H1 (cell line): ENCODE results near the gene C5. TPM values are rescaled to one million over a fixed set of nuclear protein-coding genes. Genes with fewer than 3 reads are reported as not detected.

ENCODE experiments used
- CTCF ChIA-PET: fragments of 300-600 bp; sonication (Branson Sonifier 250); formaldehyde crosslinking; loops from one replicate; lab custom pipeline; 2021; ENCODE audit not compliant: partially characterized antibody; lab: Charles Lee
- POLR2A ChIA-PET: fragments of 300-600 bp; sonication (Branson Sonifier 250); formaldehyde crosslinking; loops from one replicate; lab custom pipeline; 2021; ENCODE audit warnings: inconsistent platforms; ENCODE audit not compliant: partially characterized antibody; lab: Charles Lee
- DNase-seq, 2 experiments: peaks; one replicate each; pipeline versions ENCODE4 v3.0.0 to v3.0.0-alpha.2; 2010 to 2022; ENCODE audit warnings: low spot score in 2 of 2, low read depth in 1 of 2, mixed read lengths in 1 of 2
- FAIRE-seq: peaks from 2 replicates; lab custom pipeline; 2011; peaks lifted over from hg19 to GRCh38; lab: Jason Lieb, UNC
- H2AFZ ChIP-seq: 2 replicates; pipeline ENCODE4 v1.8.1; 2012; ENCODE audit warnings: low read length, inconsistent platforms
- H2AK5ac ChIP-seq: 2 replicates; pipeline ENCODE4 v1.6.1; 2013; ENCODE audit warnings: low read depth, low read length
- H2BK120ac ChIP-seq: replicated peaks from 2 replicates; pipeline ENCODE3; 2013; ENCODE audit warnings: low read depth, low read length, inconsistent platforms
- H2BK12ac ChIP-seq: 2 replicates; pipeline ENCODE4 v1.6.1; 2013; ENCODE audit warnings: low read depth, low read length
- H2BK15ac ChIP-seq: 2 replicates; pipeline ENCODE4 v1.6.1; 2013; ENCODE audit warnings: low read length
- H2BK20ac ChIP-seq: 2 replicates; pipeline ENCODE4 v1.6.1; 2013; ENCODE audit warnings: low read length
- H2BK5ac ChIP-seq: 2 replicates; pipeline ENCODE4 v1.6.1; 2013; ENCODE audit warnings: low read depth, low read length
- H3K14ac ChIP-seq: 2 replicates; pipeline ENCODE4 v1.6.1; 2013; ENCODE audit warnings: inconsistent platforms; ENCODE audit not compliant: insufficient read length
- H3K18ac ChIP-seq: 2 replicates; pipeline ENCODE4 v1.6.1; 2013; ENCODE audit warnings: low read length; ENCODE audit errors: extremely low read depth
- H3K23ac ChIP-seq: 2 replicates; pipeline ENCODE4 v1.6.1; 2013; ENCODE audit warnings: inconsistent platforms; ENCODE audit not compliant: insufficient read length
- H3K23me2 ChIP-seq: 2 replicates; pipeline ENCODE4 v1.6.1; 2013; ENCODE audit warnings: low read depth, low read length
- H3K27ac ChIP-seq: 2 replicates; pipeline ENCODE4 v1.6.1; 2011; ENCODE audit warnings: low read depth, low read length, inconsistent platforms
- H3K27me3 ChIP-seq, 4 experiments: replicated peaks in 1 of 4; 1 replicate in 1 of 4; 2 replicates in 3 of 4; pipeline versions ENCODE4 v1.6.1 to v1.8.1; 2011 to 2013; ENCODE audit warnings: low read length in 3 of 4, mild to moderate bottlenecking in 3 of 4, inconsistent platforms in 2 of 4, mixed read lengths in 2 of 4, moderate library complexity in 1 of 4; ENCODE audit not compliant: control insufficient read depth in 3 of 4, insufficient read depth in 3 of 4; ENCODE audit errors: extremely low read depth in 1 of 4
- H3K36me3 ChIP-seq, 4 experiments: 2 replicates each; pipeline versions ENCODE4 v1.6.1 to v1.8.1; 2011 to 2013; ENCODE audit warnings: mild to moderate bottlenecking in 4 of 4, low read length in 3 of 4, moderate library complexity in 2 of 4, control low read depth in 1 of 4, inconsistent platforms in 1 of 4; ENCODE audit not compliant: insufficient read depth in 4 of 4, control insufficient read depth in 2 of 4
- H3K4ac ChIP-seq: replicated peaks from 2 replicates; pipeline ENCODE3; 2013; ENCODE audit warnings: low read length, low read depth, mixed read lengths, inconsistent platforms; ENCODE audit not compliant: insufficient read length
- H3K4me1 ChIP-seq, 4 experiments: replicated peaks in 1 of 4; 1 replicate in 1 of 4; 2 replicates in 3 of 4; pipeline versions ENCODE4 v1.6.1 to v1.8.1; 2011 to 2013; ENCODE audit warnings: low read length in 3 of 4, inconsistent platforms in 2 of 4, mixed read lengths in 1 of 4; ENCODE audit not compliant: insufficient read depth in 4 of 4, control insufficient read depth in 3 of 4
- H3K4me2 ChIP-seq, 2 experiments: 2 replicates each; pipeline versions ENCODE4 v1.6.1 to v1.8.1; 2011 to 2013; ENCODE audit warnings: low read depth in 2 of 2, low read length in 2 of 2, control low read depth in 1 of 2, inconsistent platforms in 1 of 2, mild to moderate bottlenecking in 1 of 2; ENCODE audit not compliant: insufficient read depth in 1 of 2
- H3K4me3 ChIP-seq, 4 experiments: fragments of 200-600, 300-600 bp in 1 of 4; sonication (generic), shearing (Covaris generic), sonication (Bioruptor Twin) in 1 of 4; 2 replicates each; pipeline versions ENCODE4 v1.5.1 to v1.8.1; 2011 to 2016; ENCODE audit warnings: low read length in 4 of 4, low read depth in 3 of 4, control low read depth in 2 of 4, inconsistent platforms in 2 of 4, mild to moderate bottlenecking in 2 of 4, mixed read lengths in 1 of 4, moderate library complexity in 1 of 4; ENCODE audit not compliant: insufficient read depth in 2 of 4; ENCODE audit errors: extremely low read depth in 1 of 4
- H3K56ac ChIP-seq: replicated peaks from 2 replicates; pipeline ENCODE3; 2013; ENCODE audit warnings: low read depth, mild to moderate bottlenecking, mixed read lengths, low read length, inconsistent platforms; ENCODE audit not compliant: insufficient read length
- H3K79me1 ChIP-seq: 2 replicates; pipeline ENCODE4 v1.6.1; 2013; ENCODE audit warnings: low read depth, low read length, control low read depth
- H3K79me2 ChIP-seq, 2 experiments: 2 replicates each; pipeline versions ENCODE4 v1.6.1 to v1.8.1; 2012 to 2013; ENCODE audit warnings: low read length in 2 of 2, mild to moderate bottlenecking in 2 of 2, inconsistent platforms in 1 of 2; ENCODE audit not compliant: insufficient read depth in 2 of 2, control insufficient read depth in 1 of 2
- H3K9ac ChIP-seq, 4 experiments: replicated peaks in 1 of 4; 1 replicate in 1 of 4; 2 replicates in 3 of 4; pipeline versions ENCODE4 v1.6.1 to v1.8.1; 2011 to 2013; ENCODE audit warnings: low read depth in 3 of 4, low read length in 3 of 4, control low read depth in 2 of 4, mild to moderate bottlenecking in 2 of 4, moderate library complexity in 2 of 4, inconsistent platforms in 1 of 4; ENCODE audit errors: extremely low read depth in 1 of 4
- H3K9me3 ChIP-seq, 2 experiments: 2 replicates each; pipeline versions ENCODE4 v1.6.1 to v1.8.1; 2012 to 2013; ENCODE audit warnings: mild to moderate bottlenecking in 2 of 2, moderate library complexity in 2 of 2, control low read depth in 1 of 2, inconsistent platforms in 1 of 2, low read depth in 1 of 2, low read length in 1 of 2, mixed read lengths in 1 of 2; ENCODE audit not compliant: insufficient read depth in 2 of 2
- H4K20me1 ChIP-seq, 2 experiments: replicated peaks in 1 of 2; 2 replicates each; pipeline versions ENCODE3 to v1.8.1; 2011 to 2013; ENCODE audit warnings: inconsistent platforms in 2 of 2, low read length in 2 of 2, mild to moderate bottlenecking in 1 of 2; ENCODE audit not compliant: insufficient read depth in 2 of 2, control insufficient read depth in 1 of 2
- H4K5ac ChIP-seq: 2 replicates; pipeline ENCODE4 v1.6.1; 2013; ENCODE audit warnings: low read length, low read depth, mixed read lengths, inconsistent platforms; ENCODE audit not compliant: insufficient read length
- H4K8ac ChIP-seq: 2 replicates; pipeline ENCODE4 v1.8.0; 2013; ENCODE audit warnings: mild to moderate bottlenecking, moderate library complexity, low read length, inconsistent platforms; ENCODE audit not compliant: insufficient read depth; ENCODE audit errors: extremely low read depth
- H4K91ac ChIP-seq: replicated peaks from 2 replicates; pipeline ENCODE3; 2013; ENCODE audit warnings: low read length, mixed read lengths, inconsistent platforms; ENCODE audit not compliant: insufficient read length
- FOSL1 ChIP-seq: IDR thresholded peaks from 2 replicates; pipeline ENCODE4 v1.6.1; 2011; ENCODE audit warnings: mild to moderate bottlenecking, low read depth, low read length, moderate library complexity; ENCODE audit not compliant: insufficient read depth
- HDAC2 ChIP-seq, 2 experiments: fragments of 300-600 bp in 1 of 2; sonication (generic) in 1 of 2; IDR thresholded peaks; 2 replicates each; pipeline ENCODE4 v1.6.1; 2011 to 2012; ENCODE audit warnings: low read depth in 2 of 2, low read length in 2 of 2, mild to moderate bottlenecking in 2 of 2, moderate library complexity in 2 of 2, borderline replicate concordance in 1 of 2, inconsistent platforms in 1 of 2
- KDM1A ChIP-seq: fragments of 200-600, 300-600 bp; sonication (generic); IDR thresholded peaks from 2 replicates; pipeline ENCODE4 v1.7.1; 2016; ENCODE audit warnings: mild to moderate bottlenecking, low read length, borderline replicate concordance
- SIN3A ChIP-seq, 2 experiments: IDR thresholded peaks in 1 of 2; conservative IDR thresholded peaks in 1 of 2; 2 replicates each; pipeline ENCODE4 v1.6.1; 2011 to 2012; ENCODE audit warnings: low read length in 2 of 2, improper control_type of control experiment in 1 of 2, low read depth in 1 of 2, mild to moderate bottlenecking in 1 of 2
- TAF7 ChIP-seq: optimal IDR thresholded peaks from 2 replicates; pipeline ENCODE3; 2011; ENCODE audit warnings: low read depth, mild to moderate bottlenecking, inconsistent platforms, low read length, moderate library complexity, borderline replicate concordance
- WGBS, 2 experiments: shearing (Covaris generic) in 1 of 2; methylation state at CpG; one replicate each; pipeline versions ENCODE4 v1.1.6 to v1.1.7; 2013 to 2015; ENCODE audit warnings: low lambda C conversion rate in 2 of 2, mixed read lengths in 2 of 2, inconsistent platforms in 1 of 2, low coverage in 1 of 2, missing lambda C conversion rate in 1 of 2; ENCODE audit not compliant: insufficient replicate concordance in 2 of 2, insufficient coverage in 1 of 2, insufficient read length in 1 of 2; ENCODE audit errors: extremely low coverage in 1 of 2, missing lambda C conversion rate in 1 of 2; 5-methylcytosine and 5-hydroxymethylcytosine counted together
- polyA plus RNA-seq, 7 experiments: library from polyadenylated mRNA; depleted of rRNA in 3 of 7; stranded (reverse) in 5 of 7; unstranded in 2 of 7; fragments of >200 nt in 5 of 7; fragments of 200-250 nt in 2 of 7; gene quantifications; 1 replicate in 5 of 7; 2 replicates in 1 of 7; 4 replicates in 1 of 7; pipeline versions ENCODE4 v1.2.1 to v1.2.3, GENCODE V29; 2011 to 2013; ENCODE audit warnings: missing spikeins in 2 of 7, mixed read lengths in 2 of 7
- total RNA-seq: library from RNA; stranded (reverse); fragmentation: NEBNext Ultra II Directional; extraction: Animal tissue kit (Norgen Biotek cat#: 25700); gene quantifications from 2 replicates; pipeline ENCODE4 v1.2.1, GENCODE V29; 2021
- TF ChIP-seq, protein P1 (sequence below), 3 experiments: IDR thresholded peaks; 1 replicate in 2 of 3; 2 replicates in 1 of 3; pipeline versions ENCODE4 v1.5.1 to v1.6.1; 2011; ENCODE audit warnings: low read length in 3 of 3, mild to moderate bottlenecking in 3 of 3, inconsistent platforms in 2 of 3, low read depth in 1 of 3, moderate library complexity in 1 of 3; ENCODE audit not compliant: insufficient read depth in 1 of 3; ENCODE audit errors: control extremely low read depth in 1 of 3

The C5 gene
- total and polyA plus RNA-seq, 2 of the 8 experiments (the other 6 are each of a cell fraction or from before 2014, with no cell fraction given): 0.24 to 0.35 TPM

DNA sequence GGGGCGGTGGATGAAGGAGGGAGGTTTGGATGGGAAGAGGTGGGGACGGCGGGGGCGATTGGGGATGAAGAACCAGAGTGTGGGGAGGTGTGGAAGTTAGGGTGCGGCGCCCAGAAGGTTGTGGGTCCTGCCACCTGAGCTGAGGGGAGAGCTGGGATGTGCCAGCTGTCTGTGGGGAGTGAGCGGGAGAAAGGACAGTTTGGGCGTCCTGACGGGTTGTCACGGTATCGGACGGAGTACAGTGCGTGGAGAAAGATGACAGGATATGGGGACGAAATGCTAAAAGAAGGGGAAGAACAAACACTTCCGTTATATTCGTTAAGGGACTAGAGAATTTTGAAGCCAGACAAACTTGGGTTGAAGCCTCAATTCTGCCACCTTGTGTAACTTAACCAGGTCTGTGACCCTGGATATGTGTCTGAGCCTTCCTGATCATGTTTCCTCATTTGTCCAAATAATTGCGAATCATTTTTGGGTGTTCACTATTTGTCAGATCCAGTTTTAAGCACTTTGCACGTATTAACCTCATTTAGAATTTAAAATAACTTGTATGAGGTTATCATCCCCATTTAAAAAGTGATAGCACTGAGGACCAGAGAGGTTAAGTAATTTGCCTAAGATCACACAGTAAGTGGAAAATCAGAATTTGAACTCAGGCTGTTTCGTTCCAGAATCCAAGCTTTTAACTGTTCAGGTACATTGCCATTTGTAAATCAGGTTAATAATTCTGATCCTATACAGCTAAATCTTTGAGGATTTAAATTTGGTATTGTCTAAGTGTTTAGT is 25.4 kb upstream of the C5 start:
- no peak for DNase-seq
- H2AFZ ChIP-seq: peak overlapping the region; percentile 96
- peak overlapping the region; percentile 37 for H3K56ac ChIP-seq
- H2BK15ac ChIP-seq: peak overlapping the region; percentile 94; the same call in 1 of the 2 replicates
- no peaks in the 10 kb centered on the region for H4K20me1 ChIP-seq
- no peaks in the 10 kb centered on the region for H3K79me1 ChIP-seq
- no peaks in the 10 kb centered on the region for H3K79me2 ChIP-seq
- no peak overlapping the region for H2AK5ac ChIP-seq
- peak overlapping the region in 3 of 4 experiments; percentile 26 to 80 (median 79); a peak in 5 of 7 replicates for H3K9ac ChIP-seq
- CTCF ChIA-PET: interaction anchor here (1.2 to 1.7 kb wide), 3 partner anchors 16 to 100 kb away, joined by 3 to 6 read pairs (median 3); no protein-coding TSS in a partner anchor
- peak overlapping the region; percentile 69; the same call in 1 of the 2 replicates for H2BK12ac ChIP-seq
- H3K4me1 ChIP-seq: peaks cover 0 to 3% (median 0%) of the 10 kb centered on the region in 4 experiments; a peak in 2 of 7 replicates
- H3K27me3 ChIP-seq: peaks cover 5 to 36% (median 28%) of the 10 kb centered on the region in 4 experiments
- H3K23ac ChIP-seq: no peak overlapping the region
- H3K4me2 ChIP-seq: peak overlapping the region; percentile 83 to 97
- H3K18ac ChIP-seq: no peak overlapping the region
- peak overlapping the region; percentile 71; the same call in 1 of the 2 replicates for H3K27ac ChIP-seq
- H2BK120ac ChIP-seq: no peak overlapping the region
- H2BK20ac ChIP-seq: no peak overlapping the region
- peak overlapping the region; percentile 81; the same call in 1 of the 2 replicates for H2BK5ac ChIP-seq
- peak overlapping the region; percentile 36 for H4K91ac ChIP-seq
- WGBS, 2 experiments: 9% methylated on average over 14 of the region's 19 CpGs; no CpG with 5 or more reads in 1 of the 2 experiments
- POLR2A ChIA-PET: interaction anchor here (0.7 kb wide), 1 partner anchor 320 kb away, joined by 3 read pairs; no protein-coding TSS in a partner anchor
- peak overlapping the region; percentile 90; the same call in 1 of the 2 replicates for H4K8ac ChIP-seq
- H3K36me3 ChIP-seq: no peaks in the 10 kb centered on the region
- peak overlapping the region; percentile 50 to 77 (median 68) for H3K4me3 ChIP-seq
- H3K4ac ChIP-seq: no peak overlapping the region
- no peak overlapping the region for H3K14ac ChIP-seq
- H3K23me2 ChIP-seq: peaks cover 14% of the 10 kb centered on the region
- no peak overlapping the region for H4K5ac ChIP-seq
- FAIRE-seq: no peak
- H3K9me3 ChIP-seq: no peaks in the 10 kb centered on the region
- TF ChIP-seq, protein P1, sequence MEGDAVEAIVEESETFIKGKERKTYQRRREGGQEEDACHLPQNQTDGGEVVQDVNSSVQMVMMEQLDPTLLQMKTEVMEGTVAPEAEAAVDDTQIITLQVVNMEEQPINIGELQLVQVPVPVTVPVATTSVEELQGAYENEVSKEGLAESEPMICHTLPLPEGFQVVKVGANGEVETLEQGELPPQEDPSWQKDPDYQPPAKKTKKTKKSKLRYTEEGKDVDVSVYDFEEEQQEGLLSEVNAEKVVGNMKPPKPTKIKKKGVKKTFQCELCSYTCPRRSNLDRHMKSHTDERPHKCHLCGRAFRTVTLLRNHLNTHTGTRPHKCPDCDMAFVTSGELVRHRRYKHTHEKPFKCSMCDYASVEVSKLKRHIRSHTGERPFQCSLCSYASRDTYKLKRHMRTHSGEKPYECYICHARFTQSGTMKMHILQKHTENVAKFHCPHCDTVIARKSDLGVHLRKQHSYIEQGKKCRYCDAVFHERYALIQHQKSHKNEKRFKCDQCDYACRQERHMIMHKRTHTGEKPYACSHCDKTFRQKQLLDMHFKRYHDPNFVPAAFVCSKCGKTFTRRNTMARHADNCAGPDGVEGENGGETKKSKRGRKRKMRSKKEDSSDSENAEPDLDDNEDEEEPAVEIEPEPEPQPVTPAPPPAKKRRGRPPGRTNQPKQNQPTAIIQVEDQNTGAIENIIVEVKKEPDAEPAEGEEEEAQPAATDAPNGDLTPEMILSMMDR (IDR thresholded peaks at IDR 0.05; ENCODE audit: control extremely low read depth in 1 of 3, insufficient read depth in 1 of 3, low read depth in 1 of 3, low read length in 3 of 3): peak in 1 of 3 experiments; percentile 2; a peak in 1 of 4 replicates
- TF ChIP-seq KDM1A (peak; percentile 99), TAF7 (no peak), FOSL1 (no peak), HDAC2 (IDR thresholded peaks at IDR 0.05; ENCODE audit: borderline replicate concordance in 1 of 2, low read depth in 2 of 2, low read length in 2 of 2) (peak in 1 of 2 experiments; percentile 98; a peak in 1 of 4 replicates), SIN3A (conservative IDR thresholded peaks at IDR 0.05 in 1 of 2, IDR thresholded peaks at IDR 0.05 in 1 of 2; ENCODE audit: low read depth in 1 of 2, low read length in 2 of 2) (0 out of 4 replicates have a peak, but pooled peaks of 1 of the 2 experiments have one; percentile 30)
